ENCODE data around the gene TRIM61. TPM values are rescaled to one million over a fixed set of nuclear protein-coding genes. Genes with fewer than 3 reads are reported as not detected.
"Not testable (repeated sequence)": the region's sequence is repeated elsewhere in the genome, so short reads cannot be mapped to it uniquely, and the experiment has no call there.

Gene TRIM61
- total RNA-seq, 6 donors from 2014 or later: 0.44 to 2.4 (median 1.1) TPM

DNA sequence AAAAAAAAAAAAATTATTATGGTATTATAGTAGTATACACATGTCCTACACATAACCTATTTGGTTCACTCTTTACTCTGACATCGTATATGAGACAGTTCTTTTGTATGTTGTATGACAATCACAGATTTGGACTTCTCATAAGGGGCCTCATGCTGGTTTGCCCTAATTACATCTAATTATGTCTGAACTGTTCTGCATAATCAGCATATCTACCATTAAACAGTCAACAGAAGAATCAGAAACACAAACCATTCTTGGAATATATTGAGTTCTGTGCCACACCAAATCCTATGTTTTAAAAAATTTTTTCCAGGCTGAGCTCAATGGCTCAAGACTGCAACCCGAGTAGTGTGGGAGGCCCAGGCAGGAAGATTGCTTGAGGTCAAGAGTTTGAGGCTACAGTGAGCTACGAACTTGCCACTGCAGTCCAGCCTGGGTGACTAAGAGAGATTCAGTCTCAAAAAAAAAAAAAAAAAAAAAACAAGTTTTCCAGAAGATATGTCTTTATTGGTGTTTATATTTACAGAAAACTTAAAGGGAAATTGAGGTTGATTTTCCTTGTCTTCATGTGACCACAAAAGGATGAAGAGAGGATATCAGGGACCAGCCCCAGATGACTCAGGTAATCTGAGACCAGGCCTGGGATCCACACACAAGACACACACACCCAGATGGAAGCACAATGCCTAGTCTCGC lies 22.2 kb downstream of the TRIM61 start:
- Histone ChIP-seq H3K4me1 (peaks cover 0 to 21% (median 5%) of the 10 kb centered on the region in 4 donors), H3K27ac (no peak overlapping the region), H3K27me3 (no peaks in the 10 kb centered on the region), H3K4me3 (no peak overlapping the region), H3K9me3 (no peaks in the 10 kb centered on the region), H3K36me3 (no peaks in the 10 kb centered on the region)
- TF ChIP-seq EP300 (IDR thresholded peaks at IDR 0.05) (no peak), POLR2AphosphoS5 (IDR thresholded peaks at IDR 0.05) (no peak), POLR2A (IDR thresholded peaks at IDR 0.05) (no peak)
- TF ChIP-seq, protein P1, sequence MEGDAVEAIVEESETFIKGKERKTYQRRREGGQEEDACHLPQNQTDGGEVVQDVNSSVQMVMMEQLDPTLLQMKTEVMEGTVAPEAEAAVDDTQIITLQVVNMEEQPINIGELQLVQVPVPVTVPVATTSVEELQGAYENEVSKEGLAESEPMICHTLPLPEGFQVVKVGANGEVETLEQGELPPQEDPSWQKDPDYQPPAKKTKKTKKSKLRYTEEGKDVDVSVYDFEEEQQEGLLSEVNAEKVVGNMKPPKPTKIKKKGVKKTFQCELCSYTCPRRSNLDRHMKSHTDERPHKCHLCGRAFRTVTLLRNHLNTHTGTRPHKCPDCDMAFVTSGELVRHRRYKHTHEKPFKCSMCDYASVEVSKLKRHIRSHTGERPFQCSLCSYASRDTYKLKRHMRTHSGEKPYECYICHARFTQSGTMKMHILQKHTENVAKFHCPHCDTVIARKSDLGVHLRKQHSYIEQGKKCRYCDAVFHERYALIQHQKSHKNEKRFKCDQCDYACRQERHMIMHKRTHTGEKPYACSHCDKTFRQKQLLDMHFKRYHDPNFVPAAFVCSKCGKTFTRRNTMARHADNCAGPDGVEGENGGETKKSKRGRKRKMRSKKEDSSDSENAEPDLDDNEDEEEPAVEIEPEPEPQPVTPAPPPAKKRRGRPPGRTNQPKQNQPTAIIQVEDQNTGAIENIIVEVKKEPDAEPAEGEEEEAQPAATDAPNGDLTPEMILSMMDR (IDR thresholded peaks at IDR 0.05): no peak
- no peak for ATAC-seq (ENCODE audit: low FRiP score in 2 of 2)
- no peak for DNase-seq
- 87 to 96% methylated on average over 4 of the region's 4 CpGs for WGBS, 2 donors

DNA sequence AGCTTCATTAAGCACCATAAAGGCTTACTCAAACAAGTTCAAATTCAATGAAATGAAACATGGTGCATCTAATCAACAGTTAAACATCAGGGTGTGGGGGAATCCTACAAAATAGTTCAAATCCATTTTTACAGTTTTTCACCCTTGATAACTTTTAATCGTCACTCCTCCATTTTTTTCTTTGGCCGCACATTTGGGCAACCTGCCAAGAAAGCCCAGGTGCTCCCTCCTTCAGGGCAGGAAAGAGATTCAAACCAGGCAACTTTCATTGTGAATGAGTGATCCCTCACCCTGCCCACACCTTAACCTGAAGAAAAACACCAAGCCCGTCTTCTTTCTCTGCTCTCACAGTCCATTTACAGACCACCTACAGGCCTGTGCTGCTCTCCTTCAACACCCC lies 24.9 kb downstream of the TRIM61 start:
- WGBS, 2 donors: 58 to 66% methylated on average over 3 of the region's 3 CpGs
- DNase-seq: no peak

DNA sequence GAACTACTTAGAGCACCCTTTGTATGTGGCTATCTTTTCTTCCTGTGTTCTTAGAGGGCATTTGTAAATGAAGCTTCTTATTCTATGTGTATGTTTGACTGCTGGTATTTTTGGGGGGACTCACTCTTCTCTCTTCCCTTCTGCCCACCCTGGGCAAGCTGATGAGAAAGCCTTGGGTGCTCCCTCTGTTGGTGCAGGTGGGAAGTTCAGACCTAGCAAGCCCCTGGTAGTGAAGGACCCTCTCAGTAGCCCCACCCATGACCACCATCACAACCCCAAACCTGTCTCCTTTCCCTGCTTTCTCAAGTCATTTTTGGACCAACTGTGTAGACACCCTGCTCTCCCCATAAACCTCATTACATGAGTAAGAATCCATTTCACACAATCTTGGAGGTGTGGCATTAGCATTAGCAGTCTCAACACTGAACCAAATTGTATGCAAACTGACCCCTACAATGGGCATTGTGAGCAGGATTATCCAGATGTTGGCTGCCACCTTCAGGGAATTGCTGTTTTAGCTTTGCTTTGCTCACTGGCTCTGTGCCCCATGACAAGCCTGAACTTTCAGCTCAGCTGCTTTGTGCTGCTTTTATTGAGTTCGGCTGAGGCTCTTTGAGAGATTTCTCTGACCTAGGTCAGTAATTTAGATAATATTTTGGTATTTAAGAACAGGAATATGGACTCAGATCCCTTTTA lies 27.9 kb downstream of the TRIM61 start:
- Histone ChIP-seq H3K4me1 (no peaks in the 10 kb centered on the region), H3K4me3 (no peak overlapping the region), H3K36me3 (no peaks in the 10 kb centered on the region), H3K27ac (no peak overlapping the region), H3K27me3 (no peaks in the 10 kb centered on the region), H3K9me3 (no peaks in the 10 kb centered on the region)
- DNase-seq (no peak), ATAC-seq (ENCODE audit: low FRiP score in 2 of 2) (no peak)
- WGBS, 2 donors: 32 to 56% methylated on average over 1 of the region's 1 CpG
- TF ChIP-seq, protein P1 (IDR thresholded peaks at IDR 0.05): no peak
- no peak for TF ChIP-seq POLR2AphosphoS5 (IDR thresholded peaks at IDR 0.05)
- no peak for TF ChIP-seq POLR2A (IDR thresholded peaks at IDR 0.05)
- TF ChIP-seq EP300 (IDR thresholded peaks at IDR 0.05): no peak

More for the DNA sequence above, 24.9 kb downstream of the TRIM61 start:
- H3K9me3 ChIP-seq: no peaks in the 10 kb centered on the region
- H3K27me3 ChIP-seq: no peaks in the 10 kb centered on the region
- TF ChIP-seq POLR2AphosphoS5 (IDR thresholded peaks at IDR 0.05): no peak
- TF ChIP-seq EP300 (IDR thresholded peaks at IDR 0.05): no peak
- TF ChIP-seq, protein P1 (IDR thresholded peaks at IDR 0.05): no peak
- TF ChIP-seq POLR2A (IDR thresholded peaks at IDR 0.05): no peak
- H3K4me1 ChIP-seq: peaks cover 0 to 16% (median 5%) of the 10 kb centered on the region in 4 donors
- no peaks in the 10 kb centered on the region for H3K36me3 ChIP-seq
- ATAC-seq (ENCODE audit: low FRiP score in 2 of 2): no peak
- H3K4me3 ChIP-seq: no peak overlapping the region
- H3K27ac ChIP-seq: no peak overlapping the region

DNA sequence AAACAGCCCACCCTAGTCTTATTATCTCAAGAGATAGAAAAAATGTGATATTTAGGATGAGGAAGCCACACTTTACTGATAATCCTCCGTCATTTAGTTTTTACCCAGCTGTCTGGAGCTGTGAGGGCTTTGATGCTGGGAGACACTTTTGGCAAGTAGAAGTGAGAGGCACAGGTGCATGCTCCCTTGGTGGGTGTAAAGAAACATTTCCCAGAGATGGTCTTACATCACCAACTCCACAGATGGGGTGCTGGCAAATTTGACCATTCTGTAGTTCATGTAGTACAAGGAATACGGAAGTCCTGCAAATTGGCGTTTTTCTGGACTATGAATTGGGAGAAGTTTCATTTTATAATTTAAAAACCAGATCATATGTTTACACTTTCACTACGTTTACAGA lies 28.5 kb downstream of the TRIM61 start:
- DNase-seq (no peak), ATAC-seq (ENCODE audit: low FRiP score in 2 of 2) (no peak)
- Histone ChIP-seq H3K4me1 (no peaks in the 10 kb centered on the region), H3K9me3 (no peaks in the 10 kb centered on the region), H3K36me3 (no peaks in the 10 kb centered on the region), H3K27me3 (no peaks in the 10 kb centered on the region), H3K27ac (no peak overlapping the region), H3K4me3 (no peak overlapping the region)
- WGBS, 2 donors: 71 to 76% methylated on average over 4 of the region's 4 CpGs
- TF ChIP-seq POLR2AphosphoS5 (IDR thresholded peaks at IDR 0.05) (no peak), POLR2A (IDR thresholded peaks at IDR 0.05) (no peak), EP300 (IDR thresholded peaks at IDR 0.05) (no peak)
- TF ChIP-seq, protein P1 (IDR thresholded peaks at IDR 0.05): no peak

DNA sequence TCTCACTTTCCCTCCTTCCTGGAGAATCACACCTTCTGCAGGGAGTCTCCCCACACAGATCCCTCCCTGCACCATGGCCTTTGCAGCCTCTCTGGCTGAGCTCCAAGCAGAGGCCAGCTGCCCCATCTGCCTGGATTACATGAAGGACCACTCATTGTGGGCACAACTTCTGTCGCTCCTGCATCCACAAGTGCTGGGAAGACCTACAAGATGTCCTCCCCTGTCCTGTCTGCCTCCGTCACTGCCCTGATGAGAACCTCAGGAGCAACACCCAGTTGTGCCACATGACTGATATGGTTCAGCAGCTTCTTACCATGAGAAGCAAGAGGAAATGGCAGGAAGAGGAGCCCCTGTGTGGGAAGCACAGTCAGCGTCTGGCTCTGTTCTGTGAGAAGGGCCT lies 29.5 kb downstream of the TRIM61 start:
- not testable (repeated sequence) for H3K27ac ChIP-seq; H3K4me1 ChIP-seq; H3K9me3 ChIP-seq; DNase-seq; H3K36me3 ChIP-seq; H3K4me3 ChIP-seq; H3K27me3 ChIP-seq; ATAC-seq (ENCODE audit: low FRiP score in 2 of 2)
- 74 to 100% methylated on average over 2 to 3 of the region's 3 CpGs for WGBS, 2 donors

All from upper lobe of left lung (tissue), 6 donors.